ENCODE data around the gene TNK2.
A peak's percentile ranks its signal among the peaks of the same experiment; 100 is the strongest.
"Not testable (repeated sequence)": the region's sequence is repeated elsewhere in the genome, so short reads cannot be mapped to it uniquely, and the experiment has no call there.

Gene TNK2

DNA sequence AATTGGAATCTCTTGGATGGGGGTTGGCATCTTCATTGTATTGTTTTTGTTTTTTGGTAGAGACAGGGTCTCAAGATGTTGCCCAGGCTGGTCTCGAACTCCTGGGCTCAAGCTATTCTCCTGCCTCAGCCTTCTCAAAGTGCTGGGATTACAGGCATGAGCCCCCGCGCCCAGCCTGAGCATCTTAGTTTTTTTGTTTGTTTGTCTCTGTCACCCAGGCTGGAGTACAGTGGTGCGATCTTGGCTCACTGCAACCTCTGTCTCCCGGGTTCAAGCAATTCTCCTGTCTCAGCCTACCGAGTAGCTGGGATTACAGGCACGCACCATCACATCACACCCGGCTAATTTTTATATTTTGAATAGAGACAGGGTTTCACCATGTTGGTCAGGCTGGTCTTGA, 5.8 kb upstream of the TNK2 start:
- not testable (repeated sequence) for H3K27ac ChIP-seq (ENCODE audit: low read length); H3K4me1 ChIP-seq (ENCODE audit: control insufficient read depth, low read depth, low read length); H3K9ac ChIP-seq (ENCODE audit: low read length); H3K4me3 ChIP-seq (ENCODE audit: low read length); H3K36me3 ChIP-seq (ENCODE audit: control insufficient read depth, low read depth, low read length); H3K27me3 ChIP-seq (ENCODE audit: control insufficient read depth, insufficient read depth, low read length); H3K9me3 ChIP-seq (ENCODE audit: control insufficient read depth, low read depth, low read length)

DNA sequence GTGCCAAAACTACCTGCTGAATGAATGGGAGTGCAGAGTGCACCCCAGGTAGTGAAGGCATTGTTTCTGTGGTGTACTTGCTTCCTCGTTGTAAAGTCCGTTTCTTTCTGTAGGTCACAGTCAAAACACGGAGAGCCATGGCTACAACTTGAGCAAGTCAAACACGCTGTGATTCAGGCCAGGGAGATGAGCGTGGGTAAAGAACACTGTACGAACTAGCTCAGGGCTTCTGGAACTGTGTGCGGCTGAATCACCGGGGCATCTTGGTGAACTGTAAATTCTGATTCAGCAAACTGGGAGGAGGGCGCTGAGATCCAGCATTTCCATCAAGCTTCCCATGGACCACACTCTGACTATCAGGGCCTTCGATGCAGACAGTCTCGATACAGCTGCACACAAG, 5.0 kb upstream of the TNK2 start:
- peaks cover 8% of the 10 kb centered on the region for H3K4me1 ChIP-seq (ENCODE audit: control insufficient read depth, low read depth, low read length)
- no peak overlapping the region for H3K4me3 ChIP-seq (ENCODE audit: low read length)
- H3K36me3 ChIP-seq (ENCODE audit: control insufficient read depth, low read depth, low read length): no peaks in the 10 kb centered on the region
- peaks cover 7% of the 10 kb centered on the region for H3K27me3 ChIP-seq (ENCODE audit: control insufficient read depth, insufficient read depth, low read length)
- H3K9me3 ChIP-seq (ENCODE audit: control insufficient read depth, low read depth, low read length): no peaks in the 10 kb centered on the region
- no peak overlapping the region for H3K27ac ChIP-seq (ENCODE audit: low read length)
- no peak overlapping the region for H3K9ac ChIP-seq (ENCODE audit: low read length)

DNA sequence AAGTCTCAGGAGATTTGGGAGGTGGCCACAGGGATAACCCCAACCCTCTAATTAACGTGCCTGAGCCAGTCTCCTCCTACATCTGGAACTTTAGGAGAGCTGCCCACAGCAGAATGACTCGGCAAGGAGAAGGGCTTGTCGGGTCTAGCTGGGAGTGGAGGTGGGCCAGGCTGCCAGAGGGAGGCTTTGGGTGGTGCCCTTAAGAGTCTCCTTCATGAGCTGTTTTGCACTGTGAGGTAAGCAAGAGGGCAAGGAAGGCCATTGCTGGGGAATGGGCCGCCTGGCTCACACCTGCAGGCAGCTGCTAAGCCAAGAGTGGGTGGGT, 3.6 kb upstream of the TNK2 start:
- Histone ChIP-seq H3K36me3 (ENCODE audit: control insufficient read depth, low read depth, low read length) (no peaks in the 10 kb centered on the region), H3K9ac (ENCODE audit: low read length) (no peak overlapping the region), H3K4me1 (ENCODE audit: control insufficient read depth, low read depth, low read length) (peaks cover 15% of the 10 kb centered on the region), H3K4me3 (ENCODE audit: low read length) (no peak overlapping the region), H3K27ac (ENCODE audit: low read length) (no peak overlapping the region), H3K27me3 (ENCODE audit: control insufficient read depth, insufficient read depth, low read length) (peaks cover 18% of the 10 kb centered on the region), H3K9me3 (ENCODE audit: control insufficient read depth, low read depth, low read length) (no peaks in the 10 kb centered on the region)

DNA sequence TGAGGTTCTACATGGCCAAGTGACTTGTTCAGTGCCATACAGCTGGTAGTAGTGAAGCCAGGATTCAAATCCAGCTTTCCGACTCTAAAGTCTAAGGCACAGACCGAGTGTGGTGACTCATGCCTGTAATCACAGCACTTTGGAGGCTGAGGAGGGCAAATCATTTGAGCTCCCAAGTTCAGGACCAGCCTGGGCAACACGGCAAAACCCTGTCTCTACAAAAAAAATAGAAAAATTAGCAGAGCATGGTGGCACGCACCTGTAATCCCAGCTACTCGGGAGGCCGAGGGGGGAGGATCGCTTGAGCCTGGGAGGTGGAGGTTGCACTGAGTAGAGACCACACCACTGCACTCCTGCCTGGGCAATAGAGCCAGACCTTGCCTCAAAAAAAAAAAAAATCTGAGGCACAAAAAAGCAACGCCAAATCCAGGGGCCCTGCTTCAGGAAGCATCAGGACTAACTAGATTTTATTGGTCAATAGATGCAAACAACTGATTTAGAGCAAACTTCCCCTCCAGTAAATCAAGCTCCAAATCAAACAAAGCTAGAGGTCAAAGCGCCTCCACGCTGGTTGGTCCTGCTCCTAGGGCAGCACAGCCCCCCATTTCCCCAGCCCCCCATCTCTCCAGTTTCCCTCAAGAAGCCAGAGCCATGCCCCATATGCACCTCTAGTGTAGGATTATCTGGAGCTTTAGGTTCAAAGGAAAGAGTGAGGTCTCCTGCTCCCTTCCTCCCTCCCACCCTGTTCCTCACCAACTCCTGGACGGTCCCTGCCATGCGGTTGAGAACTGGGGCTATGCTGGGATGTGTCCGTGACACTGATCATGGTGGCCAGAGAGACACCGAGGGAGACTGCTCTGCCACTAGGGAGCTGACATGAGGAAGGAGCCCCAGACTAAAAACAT, 2.9 kb upstream of the TNK2 start:
- no peaks in the 10 kb centered on the region for H3K9me3 ChIP-seq (ENCODE audit: control insufficient read depth, low read depth, low read length)
- no peak overlapping the region for H3K4me3 ChIP-seq (ENCODE audit: low read length)
- H3K9ac ChIP-seq (ENCODE audit: low read length): no peak overlapping the region
- H3K27me3 ChIP-seq (ENCODE audit: control insufficient read depth, insufficient read depth, low read length): peaks cover 18% of the 10 kb centered on the region
- peaks cover 15% of the 10 kb centered on the region for H3K4me1 ChIP-seq (ENCODE audit: control insufficient read depth, low read depth, low read length)
- no peak overlapping the region for H3K27ac ChIP-seq (ENCODE audit: low read length)
- H3K36me3 ChIP-seq (ENCODE audit: control insufficient read depth, low read depth, low read length): no peaks in the 10 kb centered on the region

DNA sequence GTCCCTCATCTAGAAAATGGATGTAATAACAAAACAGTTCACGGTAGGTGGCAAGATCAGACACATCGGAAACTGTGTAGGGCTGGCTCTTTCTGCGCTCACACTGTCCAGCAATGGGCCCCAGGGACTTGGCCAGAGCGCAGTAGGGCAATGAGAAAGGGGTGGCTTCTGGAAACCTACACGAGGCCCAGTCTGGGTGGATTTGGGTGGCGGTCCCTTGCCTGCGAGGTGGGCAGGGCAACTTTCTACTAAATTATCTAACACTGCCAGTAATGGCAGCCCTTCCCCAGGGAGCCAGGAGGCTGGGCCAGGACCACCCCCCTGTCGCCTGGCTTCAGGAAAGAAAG, 2.1 kb upstream of the TNK2 start:
- H3K9ac ChIP-seq (ENCODE audit: low read length): no peak overlapping the region
- no peaks in the 10 kb centered on the region for H3K36me3 ChIP-seq (ENCODE audit: control insufficient read depth, low read depth, low read length)
- peaks cover 18% of the 10 kb centered on the region for H3K27me3 ChIP-seq (ENCODE audit: control insufficient read depth, insufficient read depth, low read length)
- H3K27ac ChIP-seq (ENCODE audit: low read length): no peak overlapping the region
- no peaks in the 10 kb centered on the region for H3K9me3 ChIP-seq (ENCODE audit: control insufficient read depth, low read depth, low read length)
- H3K4me3 ChIP-seq (ENCODE audit: low read length): no peak overlapping the region
- H3K4me1 ChIP-seq (ENCODE audit: control insufficient read depth, low read depth, low read length): peaks cover 15% of the 10 kb centered on the region

DNA sequence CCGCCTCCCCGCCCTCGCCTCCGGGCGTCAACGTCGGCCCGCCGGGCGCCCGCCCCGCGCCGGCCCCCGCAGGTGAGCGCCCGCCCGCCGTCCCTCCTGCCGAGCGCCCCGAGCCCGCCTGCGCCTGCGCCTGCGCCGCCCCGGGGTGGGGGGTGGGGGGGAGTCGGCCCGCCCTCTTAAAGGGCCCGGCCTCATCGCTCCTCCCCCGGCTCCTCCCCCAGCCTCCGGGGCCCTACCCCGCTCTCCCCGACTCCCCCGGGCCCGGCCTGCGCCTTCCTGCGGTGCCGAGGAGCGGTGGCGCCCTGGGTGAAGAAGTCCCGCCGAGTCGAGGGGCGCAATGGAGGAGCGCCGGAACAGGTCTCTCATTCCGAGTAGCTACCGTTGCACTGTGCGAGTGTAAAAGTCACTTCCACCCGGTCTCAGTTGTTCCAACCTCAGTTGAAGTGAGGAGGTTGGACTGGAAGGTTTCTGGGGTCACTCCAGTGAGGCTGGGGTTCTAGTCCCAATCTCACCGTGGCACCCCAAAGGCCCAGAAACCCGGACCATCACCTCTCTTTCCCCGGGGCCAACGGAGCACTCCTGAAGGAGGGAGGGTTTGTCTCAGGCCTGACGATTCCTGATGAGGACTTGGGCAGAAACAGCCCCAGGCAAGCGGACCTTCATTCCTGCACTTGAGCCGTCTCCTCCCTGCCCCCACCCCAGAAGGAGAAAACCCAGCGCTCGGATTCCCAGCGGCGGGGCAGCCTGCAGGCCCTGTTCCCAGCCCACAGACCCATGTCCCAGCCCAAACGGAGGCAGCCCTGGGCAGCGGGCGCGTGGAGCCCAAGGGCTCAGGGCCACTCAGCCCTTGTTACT, 1.5 kb upstream of the TNK2 start:
- Histone ChIP-seq H3K27me3 (ENCODE audit: control insufficient read depth, insufficient read depth, low read length) (peaks cover 18% of the 10 kb centered on the region), H3K36me3 (ENCODE audit: control insufficient read depth, low read depth, low read length) (no peaks in the 10 kb centered on the region), H3K4me3 (ENCODE audit: low read length) (peak overlapping the region; percentile 76), H3K9ac (ENCODE audit: low read length) (peak overlapping the region; percentile 37), H3K4me1 (ENCODE audit: control insufficient read depth, low read depth, low read length) (peaks cover 15% of the 10 kb centered on the region), H3K27ac (ENCODE audit: low read length) (no peak overlapping the region), H3K9me3 (ENCODE audit: control insufficient read depth, low read depth, low read length) (no peaks in the 10 kb centered on the region)

DNA sequence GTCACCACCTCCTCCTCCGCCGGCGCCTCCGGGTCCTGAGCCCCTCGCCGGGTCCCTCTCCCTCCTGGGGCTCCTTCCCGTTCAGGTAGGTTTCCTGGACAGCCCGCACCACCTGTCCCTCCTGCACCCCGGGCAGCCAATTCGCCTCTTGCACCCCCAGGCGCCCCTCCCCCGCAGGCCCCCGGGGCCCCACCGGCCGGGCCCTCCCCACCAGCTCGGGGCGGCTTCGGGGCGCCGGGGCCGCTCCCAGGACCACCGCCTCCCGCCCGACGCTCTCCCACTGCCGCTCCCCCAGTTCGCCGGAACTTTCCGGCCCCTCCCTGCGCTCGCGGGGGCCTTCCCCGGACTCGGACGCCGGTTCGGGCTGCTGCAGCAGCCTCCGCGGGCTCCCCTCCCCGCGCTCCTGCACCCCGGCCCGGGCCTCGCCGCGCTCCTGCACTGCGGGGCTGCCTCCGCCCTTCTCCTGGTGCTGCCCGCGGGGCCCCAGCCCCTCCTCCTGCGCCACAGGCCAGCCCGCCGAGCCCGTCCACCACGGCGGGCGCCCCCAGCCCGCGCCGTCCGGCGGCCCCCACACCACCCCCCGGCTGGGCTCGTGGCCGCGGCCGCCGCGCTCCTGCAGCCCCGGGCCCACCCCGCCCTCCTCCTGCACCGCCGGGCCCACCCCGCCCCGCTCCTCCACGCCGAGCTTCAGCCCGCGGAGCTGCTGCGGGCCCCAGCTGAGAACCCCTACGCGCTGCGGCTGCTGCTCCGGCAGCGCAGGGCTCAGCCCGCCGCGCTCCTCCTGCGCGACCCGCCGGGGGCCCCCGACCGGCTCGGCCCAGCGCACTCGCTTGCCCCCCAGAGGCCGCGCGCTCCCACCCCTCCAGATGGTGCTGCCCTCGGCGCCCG, 587 bp upstream of the TNK2 start:
- peaks cover 6% of the 10 kb centered on the region for H3K4me1 ChIP-seq (ENCODE audit: control insufficient read depth, low read depth, low read length)

DNA sequence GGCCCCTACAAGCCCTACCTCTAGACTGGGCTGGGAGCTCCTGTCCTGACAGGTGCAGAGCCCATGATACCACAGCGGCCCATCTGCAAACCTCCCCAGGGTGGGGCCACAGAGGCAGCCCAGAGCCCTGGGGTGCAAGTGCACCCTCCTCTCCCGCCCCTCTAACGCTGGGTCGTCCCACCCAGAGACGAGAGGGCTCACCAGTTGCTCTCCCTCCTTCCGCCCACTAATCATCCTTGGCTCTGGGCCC, 742 bp downstream of the TNK2 start:
- Histone ChIP-seq H3K4me3 (ENCODE audit: low read length) (peak overlapping the region; percentile 61), H3K27ac (ENCODE audit: low read length) (no peak overlapping the region), H3K9ac (ENCODE audit: low read length) (no peak overlapping the region), H3K36me3 (ENCODE audit: control insufficient read depth, low read depth, low read length) (no peaks in the 10 kb centered on the region), H3K27me3 (ENCODE audit: control insufficient read depth, insufficient read depth, low read length) (peaks cover 18% of the 10 kb centered on the region), H3K9me3 (ENCODE audit: control insufficient read depth, low read depth, low read length) (no peaks in the 10 kb centered on the region), H3K4me1 (ENCODE audit: control insufficient read depth, low read depth, low read length) (peaks cover 6% of the 10 kb centered on the region)

More for the DNA sequence above, 587 bp upstream of the TNK2 start:
- H3K4me3 ChIP-seq (ENCODE audit: low read length): peak overlapping the region; percentile 61
- H3K9ac ChIP-seq (ENCODE audit: low read length): no peak overlapping the region
- no peak overlapping the region for H3K27ac ChIP-seq (ENCODE audit: low read length)
- no peaks in the 10 kb centered on the region for H3K9me3 ChIP-seq (ENCODE audit: control insufficient read depth, low read depth, low read length)
- no peaks in the 10 kb centered on the region for H3K36me3 ChIP-seq (ENCODE audit: control insufficient read depth, low read depth, low read length)
- peaks cover 18% of the 10 kb centered on the region for H3K27me3 ChIP-seq (ENCODE audit: control insufficient read depth, insufficient read depth, low read length)

DNA sequence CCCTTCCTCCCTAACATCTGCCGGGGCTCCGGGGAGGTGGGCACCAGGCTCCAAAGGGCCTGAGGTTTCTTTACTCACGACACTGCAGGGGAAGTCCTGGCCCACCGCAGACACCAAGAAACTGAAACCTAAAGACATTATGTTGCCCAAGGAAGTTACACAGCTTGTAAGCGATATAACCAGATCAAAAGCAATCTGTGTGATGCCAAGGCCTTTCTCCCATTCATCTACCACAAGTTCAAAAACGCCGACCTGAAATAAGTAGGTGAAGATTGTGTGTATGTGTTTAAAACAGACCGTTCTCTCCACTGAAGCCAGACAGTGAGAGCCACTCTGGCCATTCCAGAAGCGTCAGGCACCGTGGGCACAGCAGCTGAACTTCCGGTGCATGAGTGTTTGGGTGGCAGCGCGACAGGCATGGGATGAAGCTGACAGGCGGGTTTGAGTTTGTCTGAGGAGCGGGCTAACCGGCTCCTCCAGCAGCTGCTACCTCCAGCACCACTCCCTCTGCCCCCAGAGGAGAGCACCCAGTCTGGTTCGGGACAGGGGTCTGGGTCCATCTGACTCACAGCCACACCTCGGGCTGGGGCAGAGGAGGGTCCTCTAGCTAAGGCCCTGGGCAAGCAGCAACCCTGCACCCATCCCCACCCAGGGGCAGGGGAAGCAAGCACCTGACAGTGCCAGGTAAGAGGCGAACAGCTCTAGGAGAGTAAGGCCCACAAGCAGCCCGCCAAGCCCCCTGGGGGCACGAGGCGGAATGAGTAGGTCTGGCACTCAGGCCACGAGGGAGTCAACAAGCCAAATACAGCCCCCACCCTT, 1.3 kb downstream of the TNK2 start:
- Histone ChIP-seq H3K27ac (ENCODE audit: low read length) (no peak overlapping the region), H3K9me3 (ENCODE audit: control insufficient read depth, low read depth, low read length) (no peaks in the 10 kb centered on the region), H3K36me3 (ENCODE audit: control insufficient read depth, low read depth, low read length) (no peaks in the 10 kb centered on the region), H3K4me1 (ENCODE audit: control insufficient read depth, low read depth, low read length) (peaks cover 6% of the 10 kb centered on the region), H3K9ac (ENCODE audit: low read length) (no peak overlapping the region), H3K4me3 (ENCODE audit: low read length) (no peak overlapping the region), H3K27me3 (ENCODE audit: control insufficient read depth, insufficient read depth, low read length) (peaks cover 18% of the 10 kb centered on the region)

DNA sequence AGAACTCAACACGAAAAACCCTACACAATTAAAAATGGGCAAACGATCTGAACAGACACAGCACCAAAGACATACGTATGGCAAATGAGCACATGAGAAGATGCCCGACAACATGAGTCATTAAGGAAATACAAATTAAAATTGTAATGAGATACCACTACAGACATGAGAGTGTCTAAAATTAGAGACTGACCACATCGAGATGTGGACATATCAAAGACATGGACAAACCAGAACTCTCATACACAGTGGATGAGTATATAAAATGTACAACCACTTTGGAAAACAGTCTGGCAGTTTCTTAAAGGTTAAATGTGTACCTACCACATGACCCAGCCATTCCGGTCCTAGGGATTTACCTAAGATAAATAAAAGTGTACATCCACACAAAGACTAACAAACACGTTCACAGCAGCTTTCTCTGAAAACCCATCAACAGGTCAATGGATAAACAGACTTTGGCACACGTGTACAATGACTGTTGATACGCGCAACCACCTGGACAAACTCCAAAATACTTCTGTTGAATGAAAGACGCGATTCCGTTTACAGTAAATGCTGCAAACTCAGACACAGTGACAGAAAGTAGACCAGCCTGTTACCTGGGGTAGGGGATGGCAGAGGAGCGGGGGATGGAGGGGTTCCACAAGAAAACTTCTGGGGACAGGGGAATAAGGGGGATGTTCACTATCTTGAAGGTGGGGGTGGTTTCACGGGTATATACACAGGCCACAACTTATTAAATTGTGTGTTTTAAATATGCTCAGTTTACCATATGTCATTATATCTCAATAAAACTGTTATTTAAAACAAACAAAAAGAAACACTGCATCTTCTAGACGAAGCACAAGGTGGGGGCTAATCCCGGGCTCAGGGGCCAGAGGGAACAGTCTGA, 2.1 kb downstream of the TNK2 start:
- Histone ChIP-seq H3K27ac (ENCODE audit: low read length) (no peak overlapping the region), H3K27me3 (ENCODE audit: control insufficient read depth, insufficient read depth, low read length) (peaks cover 18% of the 10 kb centered on the region), H3K36me3 (ENCODE audit: control insufficient read depth, low read depth, low read length) (no peaks in the 10 kb centered on the region), H3K9ac (ENCODE audit: low read length) (no peak overlapping the region), H3K4me3 (ENCODE audit: low read length) (no peak overlapping the region), H3K9me3 (ENCODE audit: control insufficient read depth, low read depth, low read length) (no peaks in the 10 kb centered on the region), H3K4me1 (ENCODE audit: control insufficient read depth, low read depth, low read length) (peaks cover 6% of the 10 kb centered on the region)
